ENCODE data around the gene MCEE. TPM values are rescaled to one million over a fixed set of nuclear protein-coding genes. Genes with fewer than 3 reads are reported as not detected.

Gene MCEE
- total RNA-seq, 6 experiments from 2014 or later = 10.3 to 15.5 (median 14.4) TPM

GRCh38 chr2:71157124-71157793 is 27.2 kb upstream of the MCEE start:
- peaks cover 28% of the 10 kb centered on the region for H3K27me3 Mint-ChIP-seq (ENCODE audit: insufficient read depth)
- no peak overlapping the region for H3K27ac Mint-ChIP-seq
- peak; percentile 5 for DNase-seq
- peaks cover 10% of the 10 kb centered on the region for H3K4me1 Mint-ChIP-seq (ENCODE audit: low read depth)
- no peaks in the 10 kb centered on the region for H3K36me3 Mint-ChIP-seq (ENCODE audit: low read depth)
- peak; percentile 81 for TF ChIP-seq CTCF (IDR thresholded peaks at IDR 0.05)
- peak overlapping the region; percentile 58; the same call in 1 of the 2 replicates for H3K4me3 Mint-ChIP-seq
- H3K9me3 Mint-ChIP-seq = no peaks in the 10 kb centered on the region

- Mint-ChIP-seq H3K9me3 (no peaks in the 10 kb centered on the region), H3K4me1 (ENCODE audit: low read depth) (peaks cover 10% of the 10 kb centered on the region), H3K27ac (no peak overlapping the region), H3K27me3 (ENCODE audit: insufficient read depth) (peaks cover 25% of the 10 kb centered on the region), H3K4me3 (no peak overlapping the region; the same call in 1 of the 2 replicates), H3K36me3 (ENCODE audit: low read depth) (no peaks in the 10 kb centered on the region)
- no peak for DNase-seq
- TF ChIP-seq CTCF (IDR thresholded peaks at IDR 0.05) = no peak
Observed at GRCh38 chr2:71156573-71156972, 26.5 kb upstream of the MCEE start.

- peaks cover 25% of the 10 kb centered on the region for H3K27me3 Mint-ChIP-seq (ENCODE audit: insufficient read depth)
- no peak for DNase-seq
- H3K4me1 Mint-ChIP-seq (ENCODE audit: low read depth) = peaks cover 10% of the 10 kb centered on the region
- no peaks in the 10 kb centered on the region for H3K9me3 Mint-ChIP-seq
- H3K4me3 Mint-ChIP-seq = no peak overlapping the region
- TF ChIP-seq CTCF (IDR thresholded peaks at IDR 0.05) = no peak
- H3K36me3 Mint-ChIP-seq (ENCODE audit: low read depth) = no peaks in the 10 kb centered on the region
- no peak overlapping the region for H3K27ac Mint-ChIP-seq
Observed at GRCh38 chr2:71155846-71156245, 25.8 kb upstream of the MCEE start.

- peaks cover 6% of the 10 kb centered on the region; the same call in 1 of the 2 replicates for H3K36me3 Mint-ChIP-seq (ENCODE audit: low read depth)
- no peak overlapping the region for H3K27ac Mint-ChIP-seq
- no peak overlapping the region for H3K4me3 Mint-ChIP-seq
- TF ChIP-seq CTCF (IDR thresholded peaks at IDR 0.05) = no peak; the same call in 1 of the 2 replicates
- H3K4me1 Mint-ChIP-seq (ENCODE audit: low read depth) = peaks cover 10% of the 10 kb centered on the region
- DNase-seq = no peak
- no peaks in the 10 kb centered on the region for H3K9me3 Mint-ChIP-seq
- H3K27me3 Mint-ChIP-seq (ENCODE audit: insufficient read depth) = peaks cover 25% of the 10 kb centered on the region
Observed at GRCh38 chr2:71154798-71155197, 24.8 kb upstream of the MCEE start.

GRCh38 chr2:71154279-71154678 is 24.2 kb upstream of the MCEE start:
- H3K4me1 Mint-ChIP-seq (ENCODE audit: low read depth) = peaks cover 10% of the 10 kb centered on the region
- no peaks in the 10 kb centered on the region for H3K9me3 Mint-ChIP-seq
- peaks cover 9% of the 10 kb centered on the region for H3K36me3 Mint-ChIP-seq (ENCODE audit: low read depth)
- no peak overlapping the region for H3K4me3 Mint-ChIP-seq
- peaks cover 25% of the 10 kb centered on the region for H3K27me3 Mint-ChIP-seq (ENCODE audit: insufficient read depth)
- H3K27ac Mint-ChIP-seq = no peak overlapping the region
- no peak for DNase-seq
- TF ChIP-seq CTCF (IDR thresholded peaks at IDR 0.05) = no peak
